ENCODE results near the gene HMBS. TPM values are rescaled to one million over a fixed set of nuclear protein-coding genes. Genes with fewer than 3 reads are reported as not detected.

The HMBS gene
- total and polyA plus RNA-seq, 2 of the 8 experiments (the other 6 are each of a cell fraction or from before 2014, with no cell fraction given) = 69.3 to 109 TPM

DNA sequence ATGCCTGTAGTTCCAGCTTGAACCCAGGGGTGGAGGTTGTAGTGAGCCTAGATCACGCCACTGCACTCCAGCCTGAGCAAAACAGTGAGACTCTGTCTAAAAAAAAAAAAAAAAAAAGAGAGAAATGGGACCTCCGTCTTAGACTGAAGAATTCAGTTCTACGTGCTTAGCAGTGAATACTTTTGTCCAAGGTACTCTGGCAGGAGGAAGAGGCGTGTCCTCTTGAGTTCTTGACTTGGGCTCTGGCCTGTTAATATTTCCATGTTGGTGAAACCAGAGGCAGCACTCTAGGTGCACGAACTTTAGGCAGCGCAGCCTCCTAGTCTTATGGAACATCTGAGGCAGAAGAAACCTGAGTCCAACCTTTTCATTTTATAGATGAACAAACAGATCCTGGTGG is 2.4 kb downstream of the HMBS start:
- Histone ChIP-seq H2AFZ (ENCODE audit: low read length) (no peak overlapping the region), H2BK15ac (ENCODE audit: low read length) (no peak overlapping the region), H3K79me2 (ENCODE audit: control insufficient read depth in 1 of 2, insufficient read depth in 2 of 2, low read length in 2 of 2) (peaks cover 3 to 19% of the 10 kb centered on the region in 2 experiments; a peak in 3 of 4 replicates), H4K8ac (ENCODE audit: extremely low read depth, insufficient read depth, low read length) (no peak overlapping the region), H3K56ac (replicated peaks; ENCODE audit: insufficient read length, low read depth, low read length) (no peak overlapping the region), H3K27me3 (replicated peaks in 1 of 4; ENCODE audit: control insufficient read depth in 3 of 4, extremely low read depth in 1 of 4, insufficient read depth in 3 of 4, low read length in 3 of 4) (no peaks in the 10 kb centered on the region), H3K4me2 (ENCODE audit: insufficient read depth in 1 of 2, low read depth in 2 of 2, low read length in 2 of 2) (no peak overlapping the region), H3K79me1 (ENCODE audit: low read depth, low read length) (peaks cover 11% of the 10 kb centered on the region), H3K23me2 (ENCODE audit: low read depth, low read length) (peaks cover 7% of the 10 kb centered on the region; the same call in 1 of the 2 replicates), H2AK5ac (ENCODE audit: low read depth, low read length) (no peak overlapping the region), H3K9me3 (ENCODE audit: insufficient read depth in 2 of 2, low read depth in 1 of 2, low read length in 1 of 2) (no peaks in the 10 kb centered on the region), H2BK120ac (replicated peaks; ENCODE audit: low read depth, low read length) (no peak overlapping the region), H3K27ac (ENCODE audit: low read depth, low read length) (no peak overlapping the region), H3K4ac (replicated peaks; ENCODE audit: insufficient read length, low read depth, low read length) (no peak overlapping the region), H2BK12ac (ENCODE audit: low read depth, low read length) (no peak overlapping the region), H2BK5ac (ENCODE audit: low read depth, low read length) (no peak overlapping the region), H2BK20ac (ENCODE audit: low read length) (no peak overlapping the region), H3K23ac (ENCODE audit: insufficient read length) (no peak overlapping the region), H3K4me1 (replicated peaks in 1 of 4; ENCODE audit: control insufficient read depth in 3 of 4, insufficient read depth in 4 of 4, low read length in 3 of 4) (peaks cover 0 to 5% (median 2%) of the 10 kb centered on the region in 4 experiments; a peak in 2 of 7 replicates), H4K91ac (replicated peaks; ENCODE audit: insufficient read length, low read length) (no peak overlapping the region), H4K20me1 (replicated peaks in 1 of 2; ENCODE audit: control insufficient read depth in 1 of 2, insufficient read depth in 2 of 2, low read length in 2 of 2) (peaks cover 0 to 3% of the 10 kb centered on the region in 2 experiments), H3K9ac (replicated peaks in 1 of 4; ENCODE audit: extremely low read depth in 1 of 4, low read depth in 3 of 4, low read length in 3 of 4) (no peak overlapping the region), H3K18ac (ENCODE audit: extremely low read depth, low read length) (no peak overlapping the region), H3K4me3 (ENCODE audit: extremely low read depth in 1 of 4, insufficient read depth in 2 of 4, low read depth in 3 of 4, low read length in 4 of 4) (no peak overlapping the region), H3K14ac (ENCODE audit: insufficient read length) (no peak overlapping the region), H3K36me3 (ENCODE audit: control insufficient read depth in 2 of 4, insufficient read depth in 4 of 4, low read length in 3 of 4) (peaks cover 0 to 24% (median 4%) of the 10 kb centered on the region in 4 experiments; a peak in 2 of 8 replicates), H4K5ac (ENCODE audit: insufficient read length, low read depth, low read length) (no peak overlapping the region)
- WGBS, 2 experiments (ENCODE audit: extremely low coverage in 1 of 2, insufficient coverage in 1 of 2, insufficient read length in 1 of 2, insufficient replicate concordance in 2 of 2, low coverage in 1 of 2, low lambda C conversion rate in 2 of 2, missing lambda C conversion rate in 1 of 2) = 94% methylated on average over 5 of the region's 6 CpGs; no CpG with 5 or more reads in 1 of the 2 experiments
- TF ChIP-seq CBX8 (IDR thresholded peaks at IDR 0.05; ENCODE audit: borderline replicate concordance, low read depth, low read length) (no peak), HDAC2 (IDR thresholded peaks at IDR 0.05; ENCODE audit: borderline replicate concordance in 1 of 2, low read depth in 2 of 2, low read length in 2 of 2) (no peak), KDM1A (IDR thresholded peaks at IDR 0.05; ENCODE audit: borderline replicate concordance, low read length) (no peak), SIX5 (IDR thresholded peaks at IDR 0.05; ENCODE audit: low read depth, low read length) (no peak), POU5F1 (IDR thresholded peaks at IDR 0.05; ENCODE audit: low read depth, low read length) (no peak), SP4 (IDR thresholded peaks at IDR 0.05; ENCODE audit: low read length) (no peak), E2F6 (IDR thresholded peaks at IDR 0.05) (no peak), ATF2 (IDR thresholded peaks at IDR 0.05; ENCODE audit: low read length) (no peak)
- ChIA-PET CTCF (ENCODE audit: partially characterized antibody) (interaction anchor here (0.7 to 2.4 kb wide), 4 partner anchors 26 to 250 kb away, joined by 3 to 7 read pairs (median 5); no protein-coding TSS in a partner anchor), POLR2A (ENCODE audit: partially characterized antibody) (interaction anchor here (1.1 to 9.2 kb wide), 2 partner anchors 9 to 20 kb away, joined by 3 to 141 read pairs; partner anchors contain the start of gene VPS11)
- DNase-seq (ENCODE audit: low read depth in 1 of 2, low spot score in 2 of 2) = no peak
- FAIRE-seq = no peak
